NCI-H2227 (cell line): ENCODE data around the gene THEM4.

ENCODE experiments used
- DNase-seq: peaks from one replicate; lab custom pipeline; 2025; ENCODE audit not compliant: unreplicated experiment; lab: John Stamatoyannopoulos, UW

THEM4 gene

GRCh38 chr1:151839082-151839412 lies 70.3 kb downstream of the THEM4 start:
- DNase-seq = no peak

GRCh38 chr1:151838222-151839081 lies 70.9 kb downstream of the THEM4 start:
- DNase-seq = no peak

GRCh38 chr1:151837884-151838221 lies 71.5 kb downstream of the THEM4 start:
- no peak for DNase-seq

- no peak for DNase-seq
These were observed 72.1 kb downstream of the THEM4 start for GRCh38 chr1:151837197-151837596.

- DNase-seq = no peak
These were observed 73.7 kb downstream of the THEM4 start for GRCh38 chr1:151835596-151835995.

- DNase-seq = no peak
These were observed 75.1 kb downstream of the THEM4 start for GRCh38 chr1:151834239-151834638.

- no peak for DNase-seq
These were observed 76.0 kb downstream of the THEM4 start for GRCh38 chr1:151833172-151833900.

- peak; percentile 17 for DNase-seq
These were observed 76.9 kb downstream of the THEM4 start for GRCh38 chr1:151832318-151832980.

GRCh38 chr1:151831605-151832004 lies 77.7 kb downstream of the THEM4 start, which contains the start of gene RORC:
Gene RORC (minus strand): TSS chr1:151831802. CDS start chr1:151831764, 38 bp downstream.
- DNase-seq = no peak

- no peak for DNase-seq
These were observed 78.1 kb downstream of the THEM4 start for GRCh38 chr1:151831256-151831591.

- no peak for DNase-seq
These were observed 79.3 kb downstream of the THEM4 start for GRCh38 chr1:151830055-151830454.

GRCh38 chr1:151829352-151830046 lies 79.8 kb downstream of the THEM4 start:
- no peak for DNase-seq

- peak; percentile 58 for DNase-seq
These were observed 80.4 kb downstream of the THEM4 start for GRCh38 chr1:151828921-151829320.

- no peak for DNase-seq
These were observed 81.5 kb downstream of the THEM4 start for GRCh38 chr1:151827853-151828252.

- DNase-seq = no peak
These were observed 83.3 kb downstream of the THEM4 start for GRCh38 chr1:151825751-151826660.

- no peak for DNase-seq
These were observed 84.1 kb downstream of the THEM4 start for GRCh38 chr1:151825204-151825603.
